IMR-90 (cell line): Measurements from ENCODE around the gene PI4KA. TPM values are rescaled to one million over a fixed set of nuclear protein-coding genes. Genes with fewer than 3 reads are reported as not detected.
"Not testable (repeated sequence)": the region's sequence is repeated elsewhere in the genome, so short reads cannot be mapped to it uniquely, and the experiment has no call there.

ENCODE experiments used
- ATAC-seq: fragments of 200-7000 bp; cut with Tn5 transposase; 2 replicates; pipeline ENCODE4 v1.9.1; 2020; ENCODE audit warnings: low read depth, mild to moderate bottlenecking, moderate library complexity
- BruUV-seq: library from RNA; stranded (reverse); fragments of 400-500 nt; replicated peaks from 2 replicates; lab custom pipeline; 2021; lab: Mats Ljungman, UMichigan
- CTCF ChIA-PET: fragments of 300-600 bp; formaldehyde crosslinking; extraction: SDS; loops from one replicate; lab custom pipeline; 2021; ENCODE audit warnings: antibody characterized with exemption; lab: Yijun Ruan, JAX
- POLR2A ChIA-PET: fragments of 300-600 bp; sonication (Branson Sonifier 250); formaldehyde crosslinking; loops from one replicate; lab custom pipeline; 2022; ENCODE audit warnings: antibody characterized with exemption; ENCODE audit not compliant: unreplicated experiment; lab: Charles Lee
- DNase-seq: peaks from one replicate; pipeline ENCODE4 v3.0.0; 2013
- H2AFZ ChIP-seq: replicated peaks from 2 replicates; pipeline ENCODE3; 2013; ENCODE audit warnings: low read length, mild to moderate bottlenecking; ENCODE audit not compliant: poor library complexity
- H2AK5ac ChIP-seq: 2 replicates; pipeline ENCODE4 v1.6.1; 2013; ENCODE audit warnings: low read depth, low read length, inconsistent platforms
- H2AK9ac ChIP-seq: replicated peaks from 2 replicates; pipeline ENCODE3; 2013; ENCODE audit warnings: mild to moderate bottlenecking, low read depth, low read length, moderate library complexity; ENCODE audit not compliant: poor library complexity
- H2BK120ac ChIP-seq: 2 replicates; pipeline ENCODE4 v1.6.1; 2013; ENCODE audit warnings: low read depth, low read length, inconsistent platforms
- H2BK15ac ChIP-seq: 3 replicates; pipeline ENCODE4 v1.6.1; 2013; ENCODE audit warnings: low read depth, low read length, inconsistent platforms
- H2BK20ac ChIP-seq: 2 replicates; pipeline ENCODE4 v1.6.1; 2013; ENCODE audit warnings: low read depth, mild to moderate bottlenecking, inconsistent platforms, low read length, moderate library complexity
- H2BK5ac ChIP-seq: 2 replicates; pipeline ENCODE4 v1.6.1; 2013; ENCODE audit warnings: mild to moderate bottlenecking, low read depth, low read length, inconsistent platforms; ENCODE audit not compliant: poor library complexity, severe bottlenecking
- H3K14ac ChIP-seq: replicated peaks from 2 replicates; pipeline ENCODE4 v1.6.1; 2013; ENCODE audit warnings: low read depth, low read length, inconsistent platforms
- H3K18ac ChIP-seq: 2 replicates; pipeline ENCODE4 v1.6.1; 2013; ENCODE audit warnings: low read depth, low read length, control low read depth
- H3K23ac ChIP-seq: 2 replicates; pipeline ENCODE4 v1.6.1; 2013; ENCODE audit warnings: low read depth, low read length, inconsistent platforms
- H3K27ac ChIP-seq: 2 replicates; pipeline ENCODE4 v1.5.1; 2013; ENCODE audit warnings: mild to moderate bottlenecking, control low read depth, low read length; ENCODE audit not compliant: insufficient read depth
- H3K27me3 ChIP-seq: 2 replicates; pipeline ENCODE4 v1.6.1; 2013; ENCODE audit warnings: low read length; ENCODE audit not compliant: control insufficient read depth, insufficient read depth
- H3K36me3 ChIP-seq: 2 replicates; pipeline ENCODE4 v1.6.1; 2013; ENCODE audit warnings: low read length, mixed read lengths; ENCODE audit not compliant: control insufficient read depth, insufficient read depth
- H3K4ac ChIP-seq: 2 replicates; pipeline ENCODE4 v1.6.1; 2013; ENCODE audit warnings: low read depth, low read length, inconsistent platforms
- H3K4me1 ChIP-seq: 2 replicates; pipeline ENCODE4 v1.6.1; 2013; ENCODE audit warnings: low read length, mixed read lengths; ENCODE audit not compliant: control insufficient read depth, insufficient read depth
- H3K4me2 ChIP-seq: 2 replicates; pipeline ENCODE4 v1.6.1; 2013; ENCODE audit warnings: low read depth, mild to moderate bottlenecking, control low read depth, low read length, moderate library complexity
- H3K4me3 ChIP-seq: 2 replicates; pipeline ENCODE4 v1.5.1; 2013; ENCODE audit warnings: low read depth, mild to moderate bottlenecking, control low read depth, low read length, moderate library complexity; ENCODE audit not compliant: insufficient read depth
- H3K56ac ChIP-seq: 2 replicates; pipeline ENCODE4 v1.6.1; 2013; ENCODE audit warnings: low read length, inconsistent platforms; ENCODE audit not compliant: insufficient read depth; ENCODE audit errors: extremely low read depth
- H3K79me1 ChIP-seq, 2 experiments: 2 replicates each; pipeline ENCODE4 v1.6.1; 2013; ENCODE audit warnings: low read length in 2 of 2, inconsistent platforms in 1 of 2, low read depth in 1 of 2
- H3K9ac ChIP-seq: 2 replicates; pipeline ENCODE4 v1.6.1; 2013; ENCODE audit warnings: low read depth, low read length, control low read depth
- H3K9me1 ChIP-seq: 2 replicates; pipeline ENCODE4 v1.6.1; 2013; ENCODE audit warnings: low read length, inconsistent platforms; ENCODE audit not compliant: insufficient read depth
- H3K9me3 ChIP-seq: 2 replicates; pipeline ENCODE4 v1.6.1; 2013; ENCODE audit warnings: low read length; ENCODE audit not compliant: control insufficient read depth, insufficient read depth
- H4K20me1 ChIP-seq: 2 replicates; pipeline ENCODE4 v1.6.1; 2013; ENCODE audit warnings: low read length, inconsistent platforms; ENCODE audit not compliant: insufficient read depth
- H4K5ac ChIP-seq: 2 replicates; pipeline ENCODE4 v1.6.1; 2013; ENCODE audit warnings: mild to moderate bottlenecking, low read depth, low read length, control low read depth
- H4K8ac ChIP-seq, 2 experiments: 2 replicates each; pipeline ENCODE4 v1.6.1; 2013; ENCODE audit warnings: low read depth in 2 of 2, low read length in 2 of 2, control low read depth in 1 of 2, inconsistent platforms in 1 of 2
- H4K91ac ChIP-seq: 2 replicates; pipeline ENCODE4 v1.6.1; 2013; ENCODE audit warnings: low read depth, low read length, inconsistent platforms; ENCODE audit not compliant: insufficient read depth
- WGBS, 2 experiments: methylation state at CpG; one replicate each; pipeline versions ENCODE4 v1.1.5 to v1.1.7; 2013; ENCODE audit warnings: missing lambda C conversion rate in 2 of 2; ENCODE audit not compliant: insufficient read length in 1 of 2; ENCODE audit errors: extremely low coverage in 2 of 2; 5-methylcytosine and 5-hydroxymethylcytosine counted together
- dilution Hi-C: fragments of 300-500 bp; cut with HindIII; formaldehyde crosslinking; loops from one replicate; pipeline ENCODE4 v1.14.3; 2018; ENCODE audit warnings: low sequenced_read_pairs; ENCODE audit not compliant: unreplicated experiment
- in situ Hi-C: fragments of 300-500 bp; cut with MboI; formaldehyde crosslinking; loops from 3 replicates; pipeline ENCODE4 v1.14.3; 2019; ENCODE audit warnings: low sequenced_read_pairs, inconsistent platforms, mixed read lengths
- intact Hi-C: fragments of 100-400 bp; cut with micrococcal nuclease; formaldehyde crosslinking; loops from 2 replicates; pipeline ENCODE4 v1.10.0; 2022
- polyA plus RNA-seq, 3 experiments: library from polyadenylated mRNA; depleted of rRNA; stranded (reverse); fragments of >200 nt; gene quantifications; 2 replicates each; pipeline ENCODE4 v1.2.3, GENCODE V29; 2012; ENCODE audit warnings: low replicate concordance in 1 of 3
- total RNA-seq: library from RNA; depleted of rRNA; stranded (reverse); fragments of >200 nt; gene quantifications from 2 replicates; pipeline ENCODE4 v1.2.3, GENCODE V29; 2012

The PI4KA gene
- total and polyA plus RNA-seq, 2 of the 4 experiments (the other 2 are of a cell fraction): 16.8 to 35.5 TPM

DNA sequence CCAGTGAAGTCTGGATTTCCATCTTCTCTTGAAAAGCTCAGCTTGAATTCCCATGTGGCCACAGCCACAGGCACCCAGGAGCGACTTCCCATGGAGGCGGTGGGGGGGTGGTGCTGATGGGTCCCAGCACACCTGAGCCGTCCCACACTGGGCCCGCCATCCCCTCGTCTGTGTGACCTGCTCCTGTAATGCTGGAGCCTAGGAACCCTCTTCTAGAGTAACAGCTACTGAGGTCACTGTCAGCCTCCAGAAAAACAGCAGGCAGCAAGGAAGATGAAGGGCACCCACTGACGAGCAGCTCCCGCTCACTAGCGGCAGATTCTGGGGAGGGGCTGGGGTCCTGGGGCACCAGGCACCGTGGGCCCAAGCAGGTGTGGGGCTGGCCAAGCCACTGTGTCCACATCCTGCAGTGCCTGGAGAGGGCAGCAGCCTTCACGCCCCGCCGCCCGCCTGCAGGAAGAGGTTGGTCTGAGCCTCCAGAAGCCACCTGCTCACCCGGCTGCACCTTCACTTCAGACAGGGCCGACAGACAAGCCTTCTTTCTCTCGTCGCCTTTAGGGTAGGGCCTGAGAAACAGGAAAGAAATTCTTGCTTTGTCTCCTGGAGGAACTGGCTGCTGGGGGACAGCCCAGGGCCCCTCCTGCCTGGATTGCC is 141.3 kb downstream of the PI4KA start:
- H3K27me3 ChIP-seq, CTCF ChIA-PET, DNase-seq, H2BK15ac ChIP-seq, H3K79me1 ChIP-seq, H3K9me1 ChIP-seq, in situ Hi-C loops, H4K8ac ChIP-seq, H3K27ac ChIP-seq, dilution Hi-C loops, H4K5ac ChIP-seq, H3K4ac ChIP-seq, H2BK20ac ChIP-seq, H3K14ac ChIP-seq, ATAC-seq, H2AFZ ChIP-seq, H3K23ac ChIP-seq, H3K9me3 ChIP-seq, H3K4me2 ChIP-seq, H3K18ac ChIP-seq, H4K91ac ChIP-seq, H2BK120ac ChIP-seq, POLR2A ChIA-PET, H3K4me1 ChIP-seq, H3K56ac ChIP-seq, H2BK5ac ChIP-seq, H3K4me3 ChIP-seq, H2AK9ac ChIP-seq, H4K20me1 ChIP-seq, intact Hi-C loops, H2AK5ac ChIP-seq, H3K9ac ChIP-seq, BruUV-seq: not testable (repeated sequence)
- 100% methylated on average over 5 of the region's 17 CpGs; no CpG with 5 or more reads in 1 of the 2 experiments for WGBS, 2 experiments
- peaks cover 19% of the 10 kb centered on the region for H3K36me3 ChIP-seq

DNA sequence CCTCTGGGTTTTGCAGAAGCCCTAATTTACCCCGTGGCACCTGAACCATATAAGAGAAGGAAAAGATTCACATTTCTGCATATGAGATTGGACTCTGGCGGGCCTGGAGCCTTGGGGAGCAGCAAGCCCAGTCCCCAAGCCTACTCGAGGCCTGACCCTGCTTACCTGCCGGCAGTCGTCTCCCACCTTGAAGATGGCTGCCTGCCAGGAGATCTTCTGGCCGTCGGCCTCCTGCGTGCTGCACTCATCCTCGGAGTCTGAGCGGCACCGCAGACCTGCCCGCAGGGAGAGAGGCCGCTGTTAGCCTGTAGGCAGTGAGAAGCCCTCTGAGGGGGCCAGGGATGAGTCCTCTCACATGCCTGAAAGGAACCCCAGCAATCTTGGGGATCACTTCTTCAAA is 145.5 kb downstream of the PI4KA start:
- H3K56ac ChIP-seq, H3K14ac ChIP-seq, H3K4me2 ChIP-seq, H2AK9ac ChIP-seq, DNase-seq, H4K8ac ChIP-seq, H2BK15ac ChIP-seq, ATAC-seq, H4K91ac ChIP-seq, in situ Hi-C loops, H3K4me1 ChIP-seq, H2AFZ ChIP-seq, H3K18ac ChIP-seq, H3K9ac ChIP-seq, dilution Hi-C loops, H3K9me1 ChIP-seq, H2AK5ac ChIP-seq, BruUV-seq, H4K5ac ChIP-seq, H4K20me1 ChIP-seq, H3K4me3 ChIP-seq, H3K4ac ChIP-seq, intact Hi-C loops, H2BK5ac ChIP-seq, CTCF ChIA-PET, H3K9me3 ChIP-seq, H2BK120ac ChIP-seq, H3K27me3 ChIP-seq, H2BK20ac ChIP-seq, POLR2A ChIA-PET, H3K27ac ChIP-seq, H3K23ac ChIP-seq, H3K79me1 ChIP-seq: not testable (repeated sequence)
- no CpG with 5 or more reads among the region's 13 CpGs for WGBS, 2 experiments
- peaks cover 13% of the 10 kb centered on the region for H3K36me3 ChIP-seq
